Stimulated activated CD8-positive, alpha-beta memory T cell treated with anti-CD3 and anti-CD28 coated beads, Interleukin-4, amount 100 ng/mL, for 24 hours (primary cell): ENCODE measurements around the gene ELK4.

ENCODE experiments used
- DNase-seq: peaks from one replicate; pipeline ENCODE4 v3.0.0-alpha.2; 2020; ENCODE audit warnings: low read depth

Gene ELK4

GRCh38 chr1:205561501-205562203 is 70.2 kb downstream of the ELK4 start:
- no peak for DNase-seq
